HG03139 (cell line): Measurements from ENCODE around the gene ABCB1.

ENCODE experiments used
- ATAC-seq: cut with Tn5 transposase; IDR thresholded peaks from one replicate; pipeline ENCODE4 v1.9.1; 2021; ENCODE audit not compliant: unreplicated experiment

Gene ABCB1

GRCh38 chr7:87600130-87601124 is at the start of gene ABCB1:
ABCB1 (minus strand) TSS chr7:87600884; CDS start chr7:87600184, 700 bp downstream.
- peak; percentile 47 for ATAC-seq

- no peak for ATAC-seq
These were observed 47.6 kb upstream of the ABCB1 start for GRCh38 chr7:87648316-87648715.

GRCh38 chr7:87645446-87645845 is 44.8 kb upstream of the ABCB1 start:
- no peak for ATAC-seq

GRCh38 chr7:87635921-87636320 is 35.2 kb upstream of the ABCB1 start:
- ATAC-seq = no peak

- no peak for ATAC-seq
These were observed 28.3 kb upstream of the ABCB1 start for GRCh38 chr7:87628780-87629569.

GRCh38 chr7:87627634-87627994 is 26.9 kb upstream of the ABCB1 start:
- ATAC-seq = peak; percentile 21

- no peak for ATAC-seq
These were observed 24.4 kb upstream of the ABCB1 start for GRCh38 chr7:87625101-87625500.

- ATAC-seq = no peak
These were observed 23.9 kb upstream of the ABCB1 start for GRCh38 chr7:87624628-87625027.

- ATAC-seq = no peak
These were observed 14.5 kb upstream of the ABCB1 start for GRCh38 chr7:87615197-87615596.

GRCh38 chr7:87609916-87610315 is 9.2 kb upstream of the ABCB1 start:
- no peak for ATAC-seq

GRCh38 chr7:87608431-87608830 is 7.7 kb upstream of the ABCB1 start:
- ATAC-seq = no peak

GRCh38 chr7:87604264-87604663 is 3.6 kb upstream of the ABCB1 start:
- ATAC-seq = no peak

- ATAC-seq = peak; percentile 97
These were observed 1.3 kb downstream of the ABCB1 start for GRCh38 chr7:87599336-87599735.

- ATAC-seq = no peak
These were observed 2.3 kb downstream of the ABCB1 start for GRCh38 chr7:87598234-87599009.

GRCh38 chr7:87596696-87597095 is 4.0 kb downstream of the ABCB1 start:
- ATAC-seq = no peak

GRCh38 chr7:87596136-87596535 is 4.5 kb downstream of the ABCB1 start:
- ATAC-seq = no peak

GRCh38 chr7:87592300-87592699 is 8.4 kb downstream of the ABCB1 start:
- ATAC-seq = no peak

- ATAC-seq = no peak
These were observed 9.5 kb downstream of the ABCB1 start for GRCh38 chr7:87591211-87591610.

GRCh38 chr7:87590578-87590977 is 10.1 kb downstream of the ABCB1 start:
- ATAC-seq = no peak

- no peak for ATAC-seq
These were observed 11.1 kb downstream of the ABCB1 start for GRCh38 chr7:87589631-87590030.

GRCh38 chr7:87581723-87582122 is 19.0 kb downstream of the ABCB1 start:
- no peak for ATAC-seq
